GM19455 (cell line): Measurements from ENCODE around the gene BIRC7.

Source experiments
- ATAC-seq: cut with Tn5 transposase; IDR thresholded peaks from one replicate; pipeline ENCODE4 v1.9.1; 2021; ENCODE audit not compliant: unreplicated experiment

Gene BIRC7

DNA sequence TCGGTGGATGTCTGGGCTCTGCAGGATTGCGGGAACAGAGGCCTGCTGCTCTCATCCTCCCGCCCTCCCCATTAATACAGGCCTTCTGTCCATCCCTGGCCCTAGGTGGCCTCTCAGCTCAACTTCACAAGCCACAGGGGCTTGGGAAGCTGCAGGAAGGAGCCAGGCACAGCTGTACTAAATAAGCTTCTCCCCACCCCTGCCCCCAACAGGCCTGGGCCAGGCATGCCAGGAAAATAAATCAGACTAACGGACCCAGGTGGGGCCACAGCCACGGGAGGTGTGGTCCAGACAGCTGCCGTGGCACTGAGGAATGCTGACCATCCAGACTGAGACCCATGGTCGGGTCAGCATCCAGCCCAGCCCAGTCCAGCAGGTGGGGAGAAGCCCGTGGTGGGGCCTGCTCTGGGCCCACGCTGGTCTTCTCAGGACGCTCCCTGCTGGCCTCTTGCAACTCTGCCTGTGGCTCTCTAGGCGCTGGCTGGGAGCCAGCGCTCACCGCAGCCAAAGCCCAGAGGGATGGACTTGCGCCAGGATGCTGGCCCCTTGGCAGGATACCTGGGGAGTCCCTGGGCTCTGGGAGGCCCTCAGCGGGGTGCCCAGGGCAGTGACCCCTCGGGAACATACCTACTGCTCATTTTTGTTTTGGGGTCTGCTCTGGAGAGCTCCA is 11.2 kb upstream of the BIRC7 start:
- no peak for ATAC-seq

DNA sequence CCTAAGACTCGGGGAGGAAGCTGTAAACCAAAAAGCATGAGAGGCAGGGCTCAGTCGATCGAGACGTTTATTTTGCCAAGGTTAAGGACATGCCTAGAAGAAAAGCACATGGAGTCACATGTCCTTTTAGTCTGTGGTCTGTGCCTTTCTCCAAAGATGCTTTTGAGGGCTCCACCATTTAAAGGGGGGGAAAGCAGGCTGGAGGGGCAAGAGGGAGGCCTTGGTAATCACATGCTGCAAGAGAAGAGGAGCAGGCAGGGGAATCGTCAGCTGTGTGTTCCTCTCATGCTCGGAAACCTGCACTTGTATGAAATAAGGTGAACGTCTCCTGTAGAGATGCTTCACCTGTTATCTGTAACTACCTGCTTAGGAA is 10.6 kb upstream of the BIRC7 start:
- ATAC-seq = no peak

- no peak for ATAC-seq
These were observed 9.4 kb upstream of the BIRC7 start for GRCh38 chr20:63226042-63226943.

DNA sequence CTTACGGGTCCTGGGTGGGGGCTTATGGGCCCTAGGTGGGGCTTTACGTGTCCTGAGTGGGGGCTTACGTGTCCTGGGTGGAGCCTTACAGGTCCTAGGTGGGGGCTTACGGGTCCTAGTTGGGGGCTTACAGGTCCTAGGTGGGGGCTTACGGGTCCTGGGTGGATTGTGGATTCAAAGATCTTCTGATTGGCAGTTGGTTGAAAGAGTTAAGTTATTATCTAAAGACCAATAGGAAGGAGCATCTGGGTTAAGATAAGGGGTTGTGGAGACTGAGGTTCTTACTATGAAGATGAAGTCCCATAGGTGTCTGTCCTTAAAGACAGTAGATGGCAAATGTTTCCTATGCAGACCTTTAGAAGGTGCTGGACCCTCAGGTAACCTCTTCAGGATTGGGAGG is 8.4 kb upstream of the BIRC7 start:
- ATAC-seq = no peak

GRCh38 chr20:63228806-63229205 is 6.9 kb upstream of the BIRC7 start:
- no peak for ATAC-seq

DNA sequence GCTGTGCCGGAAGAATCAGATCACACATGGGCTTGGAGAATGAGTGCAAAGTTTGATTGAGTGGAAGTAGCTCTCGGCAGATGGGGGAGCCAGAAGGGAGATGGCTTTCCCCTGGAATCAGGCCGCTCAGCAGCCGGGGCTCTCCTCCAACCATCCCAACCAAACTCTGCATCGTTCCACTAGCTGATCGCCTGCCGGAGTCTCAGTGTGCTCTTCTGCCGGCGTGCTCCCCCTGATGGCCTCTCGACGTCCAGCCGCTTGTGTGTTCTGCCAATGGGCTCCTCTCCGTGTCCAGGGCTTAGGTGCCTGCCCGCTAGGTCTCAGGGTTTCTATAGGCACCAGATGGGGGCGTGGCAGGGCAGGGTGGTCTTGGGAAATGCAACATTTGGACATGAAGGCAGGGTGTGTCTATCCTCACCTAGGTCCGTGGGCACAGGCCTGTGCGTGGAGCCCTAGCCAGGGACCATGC is 4.9 kb upstream of the BIRC7 start:
- ATAC-seq = no peak

DNA sequence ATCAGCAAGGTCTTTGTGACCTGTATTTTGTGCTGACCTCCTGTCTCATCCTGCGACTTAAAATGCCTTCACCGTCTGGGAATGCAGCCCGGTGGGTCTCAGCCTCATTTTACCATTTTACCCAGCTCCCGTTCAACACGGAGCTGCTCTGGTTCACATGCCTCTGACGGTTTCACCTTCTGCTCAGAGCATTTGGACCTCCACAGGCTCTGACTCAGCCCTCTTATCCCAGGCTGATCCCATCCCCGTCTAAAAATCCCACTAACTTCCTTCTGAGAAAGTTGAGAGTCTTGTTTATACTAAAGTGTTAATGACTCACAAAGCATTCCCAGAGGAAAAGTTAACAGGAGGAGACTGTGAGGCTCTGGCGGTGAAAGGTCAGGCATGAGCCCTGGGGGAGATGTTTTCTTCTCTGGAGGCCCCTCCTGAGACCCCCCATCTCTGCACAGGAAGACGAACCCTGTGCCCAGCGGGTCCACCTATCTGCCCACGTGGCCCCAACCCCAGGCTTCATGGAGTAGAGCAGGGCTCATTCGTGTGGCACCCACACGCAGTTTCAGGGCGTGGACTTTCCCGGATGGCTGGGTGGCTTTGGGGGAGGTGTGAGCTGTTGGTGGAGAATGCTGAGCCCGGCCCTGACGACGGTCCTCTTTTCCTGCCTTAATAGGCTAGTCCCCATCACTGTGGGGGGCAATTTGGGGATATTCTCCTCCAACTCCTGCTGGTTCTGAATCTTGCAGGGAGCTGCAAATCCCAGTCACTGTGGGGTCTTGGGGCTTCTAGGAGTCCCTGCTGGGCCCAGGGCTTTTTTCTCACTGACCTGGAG is 3.3 kb upstream of the BIRC7 start:
- no peak for ATAC-seq

DNA sequence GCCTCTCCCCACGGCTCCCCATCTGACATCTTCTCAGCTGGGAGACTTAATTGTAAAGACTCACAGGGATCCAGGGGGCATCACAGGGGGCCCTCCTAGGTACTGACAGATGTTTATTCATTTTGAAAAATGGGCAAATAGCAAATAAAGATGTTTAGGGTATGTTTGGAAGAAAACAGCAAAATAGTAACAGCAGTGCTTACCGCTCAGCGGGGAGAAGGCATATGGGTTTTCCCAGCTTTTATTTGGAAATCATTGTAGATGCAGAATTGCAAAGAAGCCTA is 2.7 kb upstream of the BIRC7 start:
- ATAC-seq = no peak

GRCh38 chr20:63233924-63234323 is 1.8 kb upstream of the BIRC7 start:
- no peak for ATAC-seq

DNA sequence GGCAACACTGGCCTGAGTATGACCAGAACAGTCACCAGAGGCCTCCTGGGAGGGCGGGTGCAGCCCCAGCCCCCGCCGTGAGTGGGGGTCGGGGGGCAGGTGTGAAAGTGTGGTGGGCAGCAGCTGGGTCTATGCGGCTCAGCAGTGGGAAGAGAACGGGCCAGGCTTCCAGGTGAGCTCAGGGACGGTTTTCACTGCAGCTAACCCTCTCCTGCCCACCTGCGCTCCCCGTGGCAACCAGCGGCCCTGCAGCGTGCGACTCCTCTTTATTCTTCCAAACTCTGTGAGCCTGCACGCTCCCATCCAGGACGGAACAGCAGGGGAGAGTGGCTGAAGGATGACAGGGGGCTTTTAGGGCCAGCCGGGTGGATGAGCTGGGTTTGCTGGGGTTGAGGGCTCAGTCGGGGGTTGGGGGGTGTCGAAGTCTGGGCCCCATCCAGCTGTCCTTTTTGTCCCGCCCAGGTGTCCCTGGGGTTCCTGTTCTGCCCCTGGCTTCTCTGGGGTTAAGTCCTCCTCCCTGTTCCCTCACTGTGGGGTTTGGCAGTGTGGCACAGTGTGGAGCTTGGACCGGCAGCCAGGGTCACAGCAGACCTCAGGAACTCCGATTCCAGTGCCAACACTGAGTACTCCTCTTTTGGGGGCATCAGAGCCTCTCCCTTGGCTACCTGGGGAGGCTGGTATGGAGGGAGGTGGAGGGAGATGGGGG is 859 bp upstream of the BIRC7 start:
- ATAC-seq = no peak

DNA sequence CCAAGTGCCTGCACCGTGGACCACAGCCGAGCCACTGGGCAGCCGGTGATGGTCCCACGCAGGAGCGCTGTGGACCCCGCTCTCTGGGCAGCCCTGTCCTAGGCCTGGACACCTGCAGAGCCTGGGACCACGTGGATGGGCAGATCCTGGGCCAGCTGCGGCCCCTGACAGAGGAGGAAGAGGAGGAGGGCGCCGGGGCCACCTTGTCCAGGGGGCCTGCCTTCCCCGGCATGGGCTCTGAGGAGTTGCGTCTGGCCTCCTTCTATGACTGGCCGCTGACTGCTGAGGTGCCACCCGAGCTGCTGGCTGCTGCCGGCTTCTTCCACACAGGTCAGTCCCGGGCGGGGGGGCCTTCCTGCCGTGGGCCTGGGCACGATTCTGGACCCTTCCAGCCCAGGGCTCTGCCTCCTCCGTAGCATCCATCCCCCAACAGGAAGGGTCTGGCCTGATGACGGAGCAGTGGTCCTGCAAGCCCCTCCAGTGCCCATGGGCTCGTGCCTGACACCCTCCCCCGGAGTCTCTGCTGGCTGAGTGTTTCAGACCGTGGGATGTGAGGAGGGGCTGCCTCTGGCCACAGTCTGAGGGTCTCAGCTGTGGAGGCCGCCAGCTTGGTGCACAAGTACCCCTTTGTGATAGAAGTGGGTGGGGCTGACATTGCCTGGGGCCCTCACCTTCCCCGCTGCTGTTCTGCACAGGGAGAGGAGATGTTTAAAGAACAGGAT is 572 bp downstream of the BIRC7 start:
- ATAC-seq = no peak

GRCh38 chr20:63238031-63238430 is 2.3 kb downstream of the BIRC7 start:
- no peak for ATAC-seq

DNA sequence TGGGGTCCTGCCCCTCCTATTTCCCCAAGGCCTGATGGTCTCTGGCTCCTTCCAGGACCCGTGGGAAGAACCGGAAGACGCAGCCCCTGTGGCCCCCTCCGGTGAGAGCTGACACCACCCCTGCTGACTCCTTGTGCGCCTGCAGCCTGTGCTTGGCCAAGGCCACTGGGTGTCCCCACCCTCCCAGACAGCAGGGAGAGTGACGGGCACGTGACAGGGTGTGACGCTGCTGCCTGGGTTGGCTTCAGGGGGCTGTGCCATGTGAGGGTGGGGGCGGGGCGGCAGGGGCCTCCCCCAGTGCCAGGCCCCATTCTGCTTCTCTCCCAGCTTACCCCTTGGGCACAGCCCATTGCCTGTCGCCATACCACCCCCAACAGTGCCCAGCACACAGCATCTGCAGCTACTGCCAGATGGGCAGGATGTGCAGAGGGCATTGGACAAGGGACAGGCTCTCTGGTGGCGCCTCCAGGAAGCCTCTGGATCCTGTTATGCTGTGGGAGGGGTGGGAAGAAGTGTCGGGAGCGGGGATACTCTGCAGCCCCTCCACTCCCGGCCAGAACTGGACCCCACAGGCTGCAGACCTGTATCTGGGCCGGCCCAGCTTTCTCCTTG is 2.9 kb downstream of the BIRC7 start:
- no peak for ATAC-seq

- no peak for ATAC-seq
These were observed 3.7 kb downstream of the BIRC7 start for GRCh38 chr20:63239431-63239830.

DNA sequence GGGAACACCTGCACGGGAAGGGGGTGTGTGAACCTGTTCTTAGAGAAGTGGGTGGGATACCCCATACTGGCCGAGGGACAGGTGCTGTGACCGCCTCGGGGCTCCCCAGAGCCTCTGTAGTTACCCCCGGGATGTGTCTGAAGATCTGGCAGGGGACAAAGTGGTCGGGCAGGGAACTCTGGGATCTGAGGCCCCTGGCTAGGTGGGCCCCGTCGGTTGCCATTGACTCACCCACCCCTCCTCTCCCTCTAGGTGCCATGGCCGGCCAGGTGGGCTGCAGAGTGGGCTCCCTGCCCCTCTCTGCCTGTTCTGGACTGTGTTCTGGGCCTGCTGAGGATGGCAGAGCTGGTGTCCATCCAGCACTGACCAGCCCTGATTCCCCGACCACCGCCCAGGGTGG is 4.3 kb downstream of the BIRC7 start:
- ATAC-seq = no peak

- ATAC-seq = no peak
These were observed 5.6 kb downstream of the BIRC7 start for GRCh38 chr20:63241272-63241671.

DNA sequence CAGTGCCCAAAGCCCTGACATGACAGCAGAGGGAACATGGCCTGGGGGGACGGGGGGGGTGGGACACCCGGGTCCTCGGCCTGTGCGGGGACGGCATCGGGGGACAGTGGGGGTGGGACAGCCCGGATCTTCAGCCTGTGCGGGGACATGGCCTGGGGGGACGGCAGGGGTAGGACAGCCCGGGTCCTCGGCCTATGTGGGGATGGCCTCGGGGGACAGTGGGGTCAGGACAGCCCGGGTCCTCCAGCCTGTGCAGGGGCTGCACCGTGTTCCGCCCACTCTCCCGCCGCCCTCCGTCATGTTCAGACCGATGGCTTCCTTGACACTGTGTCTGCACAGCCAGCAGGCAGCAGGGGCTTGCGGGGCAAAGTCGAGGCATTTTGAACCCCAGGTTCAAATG is 7.0 kb downstream of the BIRC7 start:
- no peak for ATAC-seq

DNA sequence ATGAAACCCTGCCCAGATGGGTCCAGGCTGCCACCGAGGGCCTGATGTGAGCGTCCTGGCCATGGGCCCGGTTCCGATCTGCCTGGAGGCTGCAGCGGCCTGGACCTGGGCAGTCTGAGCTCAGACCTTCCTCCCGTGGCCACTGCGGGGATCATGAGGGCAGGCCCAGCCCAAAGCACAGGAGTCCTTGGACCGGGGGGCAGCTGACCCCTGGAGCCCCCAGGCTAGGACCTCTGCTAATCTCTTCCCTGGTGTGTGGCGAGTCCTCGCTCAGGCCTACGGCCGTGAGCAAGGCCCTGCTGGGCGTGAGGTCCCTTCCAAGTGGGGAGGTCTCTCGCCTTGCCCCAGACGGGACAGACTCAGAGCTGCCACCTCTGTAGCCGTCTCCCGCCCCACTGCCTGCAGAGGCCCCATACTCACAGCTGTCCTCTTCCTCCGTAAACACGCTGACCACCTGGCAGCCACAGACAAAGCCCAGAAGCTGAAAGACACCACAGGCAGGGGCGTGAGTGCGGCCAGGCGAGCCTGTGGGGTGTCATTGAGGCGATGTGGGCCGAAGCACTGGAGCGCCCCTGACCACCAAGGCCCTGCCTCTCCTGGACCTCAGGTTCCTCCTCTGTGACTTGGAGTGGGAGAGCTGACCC is 8.0 kb downstream of the BIRC7 start:
- ATAC-seq = no peak

DNA sequence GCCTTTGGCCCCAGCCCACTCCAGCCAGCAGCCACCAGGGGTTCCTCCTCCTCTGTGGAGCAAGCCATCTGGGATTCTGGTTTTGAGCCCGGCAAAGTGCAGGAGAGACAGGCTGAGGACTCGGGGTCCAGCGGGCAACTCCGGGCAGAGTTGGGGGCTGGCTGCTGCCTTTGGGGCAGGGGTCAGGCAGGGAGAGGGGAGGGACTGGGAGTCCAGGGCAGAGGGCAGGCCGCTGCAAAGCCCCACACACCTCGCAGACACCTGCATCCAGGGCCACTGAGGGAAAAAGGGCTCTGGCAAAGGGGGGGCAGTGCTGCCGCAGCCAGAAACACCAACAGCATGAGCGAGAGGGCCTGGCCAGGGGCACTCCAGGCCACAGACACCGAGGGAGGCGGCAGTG is 8.8 kb downstream of the BIRC7 start:
- ATAC-seq = no peak
